GM19468 (cell line): ENCODE measurements around the gene ATG5.

ENCODE experiments used
- ATAC-seq: cut with Tn5 transposase; IDR thresholded peaks from one replicate; pipeline ENCODE4 v1.9.1; 2021; ENCODE audit warnings: mild to moderate bottlenecking, moderate library complexity, moderate number of reproducible peaks; ENCODE audit not compliant: unreplicated experiment; ENCODE audit errors: extremely low read depth

Gene ATG5

DNA sequence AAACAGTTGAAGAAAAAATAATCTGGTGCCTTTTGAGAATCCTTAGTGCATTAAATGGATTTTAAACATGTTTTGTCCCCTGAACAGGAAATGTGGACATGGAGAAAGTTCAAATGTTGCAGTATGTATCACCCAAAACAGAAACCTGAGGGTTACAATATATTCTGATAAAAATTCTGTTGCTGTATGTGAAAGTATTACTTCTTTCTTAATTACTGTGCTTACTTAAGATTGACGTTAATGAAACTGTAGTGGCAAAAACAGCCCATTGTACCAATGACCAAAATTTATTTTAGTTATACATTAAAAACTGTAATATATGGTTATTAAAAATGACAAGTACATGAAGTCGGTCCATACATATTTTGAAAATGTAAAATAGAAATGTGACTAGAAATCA lies 138.8 kb downstream of the ATG5 start:
- no peak for ATAC-seq

GRCh38 chr6:106186172-106186571 lies 139.4 kb downstream of the ATG5 start:
- no peak for ATAC-seq

- ATAC-seq: no peak
Measured at GRCh38 chr6:106185615-106186014, 139.9 kb downstream of the ATG5 start.

DNA sequence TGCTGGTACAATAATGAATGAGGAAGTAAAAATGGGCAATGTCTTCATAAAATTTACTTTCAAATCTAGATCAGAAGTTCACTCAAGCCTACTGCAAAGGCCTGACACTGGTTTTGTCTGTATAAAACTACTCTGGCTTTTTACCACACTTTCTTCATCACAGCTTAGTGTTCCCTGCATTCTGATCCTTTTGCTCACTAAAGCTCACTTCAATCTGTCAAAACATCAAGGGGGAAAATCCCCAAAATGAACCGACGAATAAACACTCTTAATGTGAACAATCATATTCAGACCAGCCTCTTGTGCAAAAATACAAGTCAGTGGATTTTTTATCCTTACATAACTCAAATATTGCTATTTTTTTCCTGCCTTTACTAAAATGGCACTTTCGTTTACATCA lies 140.9 kb downstream of the ATG5 start:
- no peak for ATAC-seq

DNA sequence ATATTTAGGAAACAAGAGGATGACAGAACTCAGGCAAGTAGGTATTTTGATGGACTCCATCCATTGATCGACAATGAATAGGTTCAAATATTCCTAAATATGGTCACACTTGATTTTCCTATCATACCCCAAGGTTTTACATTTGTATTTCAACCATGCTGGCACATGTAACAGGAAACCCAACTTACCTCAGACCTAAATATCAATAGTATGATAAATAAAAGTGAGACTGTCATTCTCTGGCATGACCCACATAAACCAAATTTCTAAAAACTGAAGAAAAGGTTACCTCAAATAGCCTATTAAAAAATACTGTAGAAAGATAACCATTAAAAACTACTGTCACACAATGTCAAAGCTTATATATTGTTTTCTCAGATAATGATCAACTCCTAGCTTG lies 142.1 kb downstream of the ATG5 start:
- ATAC-seq: no peak

GRCh38 chr6:106182455-106182854 lies 143.1 kb downstream of the ATG5 start:
- ATAC-seq: peak; percentile 57

DNA sequence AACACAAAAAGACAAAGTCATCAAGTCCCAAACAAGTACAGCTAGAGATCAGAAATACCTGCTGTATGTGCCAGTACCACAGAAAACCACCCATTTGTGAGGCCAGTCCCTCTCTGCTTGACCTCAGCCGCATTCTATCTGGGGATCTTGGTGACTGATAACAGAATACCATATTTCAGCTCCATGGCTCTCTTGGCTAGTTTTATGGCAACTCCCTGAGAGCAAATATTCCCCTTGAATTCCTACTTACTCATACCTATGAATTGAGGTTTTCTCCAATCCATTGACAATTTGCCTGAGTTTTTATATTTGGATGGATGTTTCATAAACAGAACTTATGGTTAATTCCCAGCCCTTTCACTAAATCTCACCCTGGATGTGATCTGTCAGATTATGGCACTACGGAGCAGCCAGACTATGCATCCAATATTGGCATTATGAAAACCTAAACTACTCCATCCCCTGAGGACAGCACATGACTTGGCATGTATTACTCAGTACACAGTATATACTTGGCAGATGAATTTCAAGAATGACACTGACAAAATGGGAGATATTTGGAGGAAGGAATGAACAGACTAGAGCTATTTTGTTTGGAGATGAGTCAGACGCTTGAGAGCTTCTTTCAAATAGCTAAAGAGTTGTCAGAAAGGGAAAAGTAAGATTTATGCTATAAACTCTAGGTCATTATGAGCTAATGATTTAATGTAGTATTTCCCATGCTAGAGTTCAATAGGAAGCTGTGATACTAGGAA lies 143.7 kb downstream of the ATG5 start:
- ATAC-seq: no peak

GRCh38 chr6:106180208-106180607 lies 145.4 kb downstream of the ATG5 start:
- no peak for ATAC-seq

GRCh38 chr6:106178900-106179299 lies 146.7 kb downstream of the ATG5 start:
- ATAC-seq: no peak

DNA sequence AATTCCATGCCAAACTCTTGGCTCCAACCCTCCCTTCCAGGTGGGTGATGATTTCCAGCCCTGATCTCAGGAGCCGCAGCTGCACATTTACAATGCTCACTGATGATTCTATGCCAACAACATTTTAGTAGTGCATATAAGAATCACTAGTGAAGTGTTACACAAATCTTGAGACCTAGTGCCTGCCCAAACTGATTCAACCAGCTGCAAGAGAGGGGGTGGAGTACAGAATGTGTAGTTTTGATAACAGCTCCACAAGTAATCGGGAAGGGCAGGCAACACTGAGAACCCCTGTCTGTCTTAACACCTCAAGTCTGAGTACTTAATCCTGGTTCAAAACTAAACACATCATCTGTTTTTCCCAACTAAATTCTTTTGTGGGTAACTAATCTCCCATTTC lies 147.8 kb downstream of the ATG5 start:
- no peak for ATAC-seq

- no peak for ATAC-seq
Measured at GRCh38 chr6:106173124-106173879, 152.3 kb downstream of the ATG5 start.

- no peak for ATAC-seq
Measured at GRCh38 chr6:106170030-106170791, 155.3 kb downstream of the ATG5 start.

- ATAC-seq: no peak
Measured at GRCh38 chr6:106169517-106169916, 156.0 kb downstream of the ATG5 start.

DNA sequence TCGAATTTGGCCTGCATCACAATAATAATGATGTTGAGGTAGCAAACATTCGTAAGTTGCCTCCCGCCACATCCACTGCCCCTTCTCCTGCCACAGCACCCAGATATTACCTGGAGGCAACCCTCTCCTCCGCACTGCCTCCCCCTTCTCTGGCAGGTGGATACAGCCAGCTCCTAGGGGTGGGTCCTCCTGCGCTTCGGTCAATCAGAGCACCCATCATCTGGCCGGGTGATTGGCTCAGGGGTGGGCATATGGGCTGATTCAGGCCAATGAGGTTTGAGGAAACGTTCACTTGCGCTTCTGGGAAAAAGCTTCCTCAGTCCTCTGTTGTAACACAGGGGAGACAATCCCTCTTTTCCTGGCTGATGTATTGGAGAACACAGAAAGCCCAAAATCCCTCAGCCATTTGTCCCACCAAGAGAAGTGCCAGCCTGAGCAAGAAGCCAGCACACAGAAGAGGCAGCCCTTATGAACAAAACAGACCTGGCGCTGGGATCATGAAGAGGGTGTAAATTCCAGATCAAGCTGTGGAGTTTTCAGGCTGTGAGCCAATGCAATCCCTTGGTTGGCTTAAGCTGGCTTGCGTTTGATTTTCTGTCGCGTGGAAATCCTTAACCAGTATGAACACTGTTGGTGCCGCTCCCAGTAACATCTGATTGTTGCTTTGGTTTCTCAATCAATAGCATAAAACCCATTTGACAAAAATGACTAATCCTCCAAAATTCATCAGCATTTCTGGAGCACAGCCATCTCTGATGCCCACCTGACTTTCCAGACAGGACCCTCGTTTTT lies 157.3 kb downstream of the ATG5 start:
- ATAC-seq: no peak

- peak; percentile 39 for ATAC-seq
Measured at GRCh38 chr6:106167096-106167814, 158.3 kb downstream of the ATG5 start.

DNA sequence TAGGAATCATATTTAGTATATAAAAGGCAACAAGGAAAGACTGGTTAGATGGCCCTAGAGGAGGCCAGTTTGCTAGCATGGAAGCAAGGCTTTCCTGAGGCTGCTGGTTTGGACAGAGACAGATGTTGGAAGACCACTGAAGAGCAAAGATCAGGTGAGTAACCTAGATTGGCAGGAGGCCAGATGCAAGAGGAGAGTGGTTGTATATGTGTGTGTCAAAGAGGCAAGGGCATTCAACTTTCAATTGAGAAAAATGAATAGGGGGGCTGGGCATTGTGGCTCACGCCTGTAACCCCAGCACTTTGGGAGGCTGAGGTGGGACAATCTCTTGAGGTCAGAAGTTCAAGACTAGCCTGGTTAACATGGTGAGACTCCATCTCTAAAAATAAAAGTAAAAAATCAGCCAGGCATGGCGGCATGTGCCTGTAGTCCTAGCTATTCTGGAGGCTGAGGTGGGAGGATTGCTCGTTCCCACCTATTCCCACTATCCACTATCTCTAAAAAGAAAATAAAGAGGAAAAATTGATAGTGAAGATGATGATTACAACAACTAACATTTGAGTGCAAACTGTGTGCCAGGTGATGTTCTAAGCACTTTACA lies 159.6 kb downstream of the ATG5 start:
- no peak for ATAC-seq

DNA sequence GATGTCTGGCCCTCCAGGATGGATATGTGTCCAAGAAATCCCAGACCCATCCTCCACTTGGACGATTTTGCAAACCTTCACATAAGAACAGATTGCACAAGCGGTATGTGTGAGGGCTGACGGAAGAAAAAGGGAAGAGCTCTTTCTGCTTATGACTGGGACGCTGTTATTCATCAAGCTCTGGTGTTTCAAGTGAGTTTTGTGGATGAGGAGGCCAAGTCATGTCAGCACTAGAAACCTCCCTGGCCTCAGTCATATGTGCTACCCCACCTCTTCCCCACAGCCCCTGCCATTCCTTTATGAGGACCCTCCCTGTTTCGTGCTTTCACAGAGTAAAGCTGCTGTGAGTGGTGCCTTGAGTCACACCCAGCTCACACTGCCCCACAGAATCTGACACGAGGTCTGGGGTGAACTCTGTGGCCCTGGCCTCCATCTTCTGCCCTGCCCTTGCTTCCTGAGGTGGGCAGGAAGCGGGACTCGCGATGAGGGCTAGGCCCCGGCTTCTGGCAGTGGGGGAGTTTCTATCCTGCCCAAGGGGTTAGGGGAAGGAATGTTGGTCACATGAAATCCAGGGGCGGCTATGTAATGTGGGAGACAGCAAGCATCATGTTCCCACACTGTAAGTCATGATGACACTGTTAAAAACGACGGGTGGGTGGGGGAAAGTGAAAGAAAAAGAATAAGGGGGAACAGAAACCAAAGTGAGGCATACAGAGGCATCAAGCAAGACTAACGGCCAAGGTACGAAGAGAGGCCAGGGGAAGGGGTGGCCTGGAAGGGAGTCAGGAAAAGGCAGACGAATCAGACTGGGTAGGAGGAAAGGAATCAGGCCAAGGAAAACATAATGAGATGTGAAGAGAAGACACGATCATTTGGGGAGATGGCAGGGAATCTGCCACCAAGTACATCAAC lies 161.3 kb downstream of the ATG5 start:
- ATAC-seq: peak; percentile 23

- ATAC-seq: no peak
Measured at GRCh38 chr6:106163446-106163965, 162.1 kb downstream of the ATG5 start.
